DMS53 treated with DMSO at 0.1 percent for 48 hours (cell line): ENCODE data around the gene SYTL2.

Source experiments
- DNase-seq: peaks from one replicate; lab custom pipeline; 2025; ENCODE audit not compliant: unreplicated experiment; lab: John Stamatoyannopoulos, UW

SYTL2 gene

DNA sequence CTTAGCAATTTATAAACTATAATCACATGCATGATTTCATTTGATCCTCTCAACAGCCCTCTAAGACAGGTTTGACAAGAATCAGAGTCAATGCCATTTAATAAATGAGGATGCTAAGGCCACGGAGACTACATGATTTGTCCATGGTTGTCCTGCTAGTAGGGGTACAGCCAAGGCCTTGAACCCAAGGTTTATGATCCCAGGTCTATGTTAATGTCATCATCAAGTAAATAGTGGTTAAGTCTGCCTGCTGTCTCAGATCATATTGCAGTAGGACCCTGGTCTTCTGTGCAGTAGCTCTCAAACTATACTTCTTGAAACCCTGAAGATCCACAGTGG is 17.7 kb upstream of the SYTL2 start:
- DNase-seq, result no peak

DNA sequence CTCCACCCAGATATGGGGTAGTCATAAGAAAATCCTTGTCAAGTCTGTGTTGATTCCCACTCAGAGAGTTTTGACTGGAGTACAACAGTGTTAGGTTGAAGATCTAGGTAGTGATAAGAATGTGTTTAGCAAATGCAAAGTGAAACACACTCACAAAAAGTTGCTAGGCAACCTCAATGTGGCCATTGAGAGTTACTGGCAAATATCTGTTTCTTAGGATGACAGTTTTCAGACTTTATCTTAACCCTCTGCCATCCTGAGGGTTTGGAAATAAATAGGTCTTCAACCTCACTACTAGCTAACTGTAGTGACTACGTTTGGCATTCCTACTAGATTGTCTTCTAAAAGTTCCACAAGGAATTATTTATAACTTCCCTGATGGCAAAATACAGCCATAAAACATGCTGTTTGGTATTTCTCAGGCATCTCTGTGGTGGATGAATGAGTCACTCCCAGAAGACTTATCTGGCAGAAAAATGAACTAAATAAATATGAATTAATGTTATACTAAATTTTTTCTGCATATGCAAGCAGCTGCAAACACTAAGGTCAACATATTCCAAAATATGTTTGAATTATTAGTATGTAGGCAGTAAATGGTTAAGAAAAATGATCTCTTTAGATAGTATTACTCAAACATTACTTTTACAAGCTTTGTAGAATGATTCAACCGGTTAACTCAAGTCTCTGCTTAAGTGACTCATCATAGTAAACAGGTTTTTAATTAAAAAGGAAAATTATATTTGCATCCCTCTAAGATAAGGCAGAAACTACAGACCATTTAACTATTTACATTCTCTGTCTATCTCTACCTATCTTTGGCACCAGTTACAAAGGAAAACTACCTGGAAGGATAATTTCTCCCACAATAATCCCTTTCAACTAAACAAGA is 17.1 kb upstream of the SYTL2 start:
- peak; percentile 86 for DNase-seq

DNA sequence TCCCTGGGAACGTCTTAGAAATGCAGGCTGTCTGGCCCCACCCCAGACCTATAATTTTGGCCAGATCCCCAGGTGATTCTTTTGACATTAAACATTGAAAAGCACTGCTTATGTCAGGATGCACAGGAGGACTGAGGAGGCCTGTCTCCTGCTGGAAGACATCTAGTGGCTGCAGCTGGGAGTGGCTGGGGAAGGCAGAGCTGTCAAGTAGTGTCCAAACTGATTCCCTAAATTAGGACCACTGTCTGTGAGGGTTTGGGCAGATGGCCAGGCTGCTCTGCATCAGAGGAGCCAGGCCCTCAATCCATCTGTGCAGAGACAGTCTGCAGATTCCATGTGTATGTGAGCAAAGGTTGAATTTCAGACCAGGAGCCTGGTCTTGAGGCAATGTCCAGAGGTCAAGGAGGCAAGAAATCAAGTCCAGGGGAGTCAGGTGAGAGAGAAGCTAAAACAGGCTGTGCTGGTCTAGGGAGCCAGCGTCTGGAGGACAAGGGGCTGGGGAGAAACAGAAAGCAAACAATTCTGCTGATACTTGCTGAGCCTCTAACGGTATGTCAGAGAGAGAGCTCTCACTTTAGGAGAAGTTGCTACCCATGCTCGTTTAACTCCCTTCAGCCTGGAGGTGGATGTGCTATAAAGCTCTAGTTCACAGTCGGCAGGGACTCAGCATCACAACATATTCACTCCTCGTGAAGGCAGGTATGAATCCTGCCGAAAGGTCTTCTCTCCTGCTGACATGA is 15.3 kb upstream of the SYTL2 start:
- peak; percentile 42 for DNase-seq

DNA sequence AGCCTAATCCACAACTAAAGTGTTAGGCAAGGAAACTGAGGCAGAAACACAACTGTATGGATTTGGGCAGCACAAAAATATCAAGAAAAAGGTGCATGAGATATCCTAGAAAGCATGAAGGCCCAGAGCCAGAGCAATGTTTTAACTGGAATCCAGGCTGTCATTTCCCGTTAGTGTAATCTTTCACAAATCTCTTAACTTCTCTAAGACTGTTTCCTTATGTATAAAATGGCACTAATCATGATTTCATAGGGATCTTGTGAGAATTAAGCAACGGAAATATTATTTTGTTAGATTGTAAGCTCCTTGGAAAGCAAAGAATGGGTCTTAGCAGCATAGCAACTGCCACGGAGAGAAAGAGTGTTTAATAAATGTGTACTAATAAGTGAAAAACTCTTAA is 14.7 kb upstream of the SYTL2 start:
- no peak for DNase-seq

DNA sequence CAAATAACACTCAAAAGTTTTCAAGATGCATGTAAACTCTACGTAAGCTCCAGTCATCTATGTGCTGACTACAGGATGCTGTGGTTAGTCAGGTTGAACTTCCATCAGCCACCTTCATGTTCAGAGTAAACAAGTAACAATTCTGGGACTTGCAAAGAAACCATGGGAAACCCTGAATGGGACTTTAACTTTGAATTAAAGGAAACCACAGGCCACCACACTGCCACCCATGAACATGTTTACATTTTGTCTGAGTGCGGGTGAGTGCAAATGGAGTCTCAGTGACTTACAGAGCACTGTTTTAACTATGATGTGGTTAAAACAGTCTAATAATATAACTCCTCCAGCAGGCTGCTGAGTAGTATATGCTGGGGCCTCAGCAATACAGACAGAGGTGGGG is 12.9 kb upstream of the SYTL2 start:
- DNase-seq, result no peak

DNA sequence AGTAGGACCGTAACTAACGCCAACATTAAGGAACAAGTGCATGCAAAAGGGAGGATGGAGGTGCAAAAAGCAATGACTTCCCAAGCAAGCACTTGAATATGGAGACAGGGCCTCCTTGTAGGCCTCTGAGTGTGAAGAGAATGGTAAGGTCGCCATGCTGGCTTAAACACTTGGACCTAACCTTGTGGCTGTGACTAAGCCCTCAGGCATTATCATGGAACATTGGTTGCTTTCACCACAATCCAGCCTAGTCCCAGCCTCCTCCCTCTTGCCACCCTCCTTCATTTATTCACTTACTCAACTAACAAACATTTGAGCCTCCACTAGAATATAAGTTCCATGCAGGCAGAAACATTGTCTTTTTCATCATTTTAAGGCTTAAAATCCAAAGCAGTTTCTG is 11.9 kb upstream of the SYTL2 start:
- DNase-seq, result no peak

DNA sequence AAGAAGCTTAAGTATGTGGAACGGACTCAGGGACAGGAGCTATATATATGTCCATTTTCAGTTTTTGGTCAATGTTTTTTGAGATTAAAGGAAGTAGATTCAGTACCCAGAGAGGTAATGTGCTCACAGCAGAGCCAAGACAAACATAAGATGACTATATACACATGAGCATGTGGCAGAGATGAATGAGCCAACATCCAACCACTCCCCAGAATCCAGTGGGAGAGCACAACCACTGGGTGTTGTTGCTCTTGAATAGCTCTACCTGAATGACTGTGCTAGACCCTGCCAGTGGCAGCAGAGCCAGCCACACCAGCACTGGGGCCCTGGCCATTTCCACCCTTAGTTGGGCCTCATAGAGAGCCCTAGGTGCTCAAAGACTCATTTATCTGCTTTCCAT is 10.7 kb upstream of the SYTL2 start:
- DNase-seq, result peak; percentile 56

DNA sequence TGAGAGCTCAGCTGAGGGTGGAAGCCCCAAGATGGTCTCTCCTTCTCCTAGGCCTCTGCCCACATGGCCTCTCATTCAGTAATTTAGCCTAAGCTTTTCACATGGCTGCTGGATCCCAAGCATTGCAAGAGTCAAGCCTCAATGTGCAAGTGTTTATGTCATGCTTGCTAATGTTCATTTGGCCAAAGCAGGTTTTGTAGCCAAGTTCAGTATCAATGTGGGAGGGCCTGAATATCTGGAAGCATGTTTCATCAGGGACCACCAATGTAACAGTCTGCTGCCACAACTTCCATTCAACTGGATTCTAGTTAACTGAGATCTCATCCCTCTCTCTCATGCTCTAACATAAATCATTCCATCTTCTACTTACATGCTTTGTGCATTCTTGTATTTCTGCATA is 8.5 kb upstream of the SYTL2 start:
- DNase-seq, result no peak

DNA sequence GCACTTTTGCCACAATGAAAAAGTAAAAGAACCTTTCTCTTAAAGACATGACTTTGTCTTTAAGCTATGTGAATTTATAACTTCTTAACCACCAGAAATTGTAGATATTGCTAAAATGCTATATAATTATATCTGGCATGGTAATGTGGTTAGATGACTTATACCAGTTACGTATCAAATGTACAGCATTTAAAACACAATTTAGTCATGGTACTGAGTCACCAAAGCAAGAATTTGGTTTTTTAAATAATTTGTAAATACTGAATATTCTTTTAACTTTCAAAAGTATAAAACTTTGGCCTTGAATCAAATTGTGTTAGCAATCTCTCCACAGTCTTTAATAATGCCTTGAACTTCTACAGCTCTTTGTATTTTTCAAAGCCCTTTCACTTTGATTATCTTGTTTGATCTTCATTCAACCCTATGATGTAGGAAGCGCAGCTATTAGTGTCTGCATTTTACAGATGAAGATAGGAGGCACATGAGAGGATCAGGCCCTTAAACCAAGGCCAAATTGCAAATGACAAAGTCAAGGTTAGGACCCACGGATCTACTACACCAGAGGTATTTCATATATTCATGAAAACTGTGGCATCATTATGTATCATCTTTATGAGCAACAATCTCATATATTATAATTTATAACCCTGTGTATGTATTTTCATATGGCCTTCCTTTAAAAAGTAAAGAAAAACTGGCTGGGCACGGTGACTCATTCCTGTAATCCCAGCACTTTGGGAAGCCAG is 4.4 kb upstream of the SYTL2 start:
- DNase-seq, result no peak

DNA sequence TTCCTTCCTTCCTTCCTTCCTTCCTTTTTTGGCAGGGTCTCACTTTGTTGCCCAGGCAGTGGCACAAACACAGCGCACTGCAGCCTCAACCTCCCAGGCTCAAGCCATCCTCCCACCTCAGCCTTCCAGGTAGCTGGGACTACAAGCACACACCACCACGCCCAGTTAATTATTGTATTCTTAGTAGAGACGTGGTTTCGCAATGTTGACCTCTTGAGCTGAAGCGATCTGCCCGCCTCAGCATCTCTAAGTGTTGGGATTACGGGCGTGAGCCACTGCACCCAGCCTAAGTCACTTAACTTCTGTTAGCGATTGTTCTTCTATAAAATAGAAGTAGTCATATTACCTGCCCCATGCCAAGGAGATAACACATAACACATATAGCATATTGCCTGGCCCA is 2.8 kb upstream of the SYTL2 start:
- no peak for DNase-seq

DNA sequence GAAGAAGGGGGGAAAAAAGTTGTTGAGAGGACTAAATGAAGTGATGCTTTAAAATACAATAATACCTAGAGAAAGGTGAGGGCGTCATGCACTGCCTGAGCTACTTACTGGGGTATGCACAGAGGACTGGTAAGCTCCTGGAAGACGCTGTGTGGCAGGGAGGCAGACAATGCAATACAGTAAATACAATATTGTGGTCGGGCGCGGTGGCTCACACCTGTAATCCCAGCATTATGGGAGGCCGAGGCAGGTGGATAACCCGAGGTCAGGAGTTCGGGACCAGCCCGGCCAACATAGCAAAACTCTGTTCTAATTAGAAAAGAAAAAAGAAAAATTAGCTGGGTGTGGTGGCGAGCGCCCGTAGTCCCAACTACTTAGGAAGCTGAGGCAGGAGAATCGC is 683 bp upstream of the SYTL2 start:
- no peak for DNase-seq

DNA sequence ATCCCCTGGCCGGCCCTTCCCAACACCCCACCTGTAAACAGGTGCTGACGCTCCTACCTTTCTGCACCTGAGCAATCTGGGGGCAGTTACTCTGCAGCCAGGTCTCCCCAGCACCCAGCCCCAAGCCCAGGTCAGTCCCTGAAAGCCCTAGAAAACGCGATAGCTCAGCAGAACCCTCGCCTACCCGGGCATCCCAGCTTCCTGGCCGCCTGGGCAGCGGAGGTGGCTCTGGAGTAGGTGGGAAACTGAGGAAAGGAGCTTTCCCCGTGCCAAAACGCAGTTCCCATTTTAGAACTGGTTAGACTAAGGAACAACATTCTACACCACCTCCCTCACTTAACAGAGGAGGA is 445 bp downstream of the SYTL2 start:
- DNase-seq, result no peak

DNA sequence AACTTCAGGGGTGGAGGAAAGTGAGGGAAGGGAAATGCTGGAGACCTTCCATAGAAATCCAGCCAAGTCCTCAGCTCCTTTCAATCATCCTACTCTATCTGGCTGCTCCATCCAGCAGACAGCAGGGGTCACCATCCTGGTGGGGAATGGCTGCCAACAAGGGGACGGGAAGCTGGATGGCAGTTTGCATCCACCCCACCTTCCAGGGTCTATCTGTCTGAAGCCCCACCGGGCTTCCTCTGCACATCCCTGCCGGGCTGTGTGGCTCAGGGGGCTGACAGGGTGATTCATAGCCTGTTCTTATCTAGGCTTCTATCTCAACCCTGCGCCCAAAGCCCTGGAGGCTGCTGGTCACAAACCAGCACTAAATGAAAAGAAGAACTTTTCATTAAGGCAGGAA is 1.1 kb downstream of the SYTL2 start:
- no peak for DNase-seq

DNA sequence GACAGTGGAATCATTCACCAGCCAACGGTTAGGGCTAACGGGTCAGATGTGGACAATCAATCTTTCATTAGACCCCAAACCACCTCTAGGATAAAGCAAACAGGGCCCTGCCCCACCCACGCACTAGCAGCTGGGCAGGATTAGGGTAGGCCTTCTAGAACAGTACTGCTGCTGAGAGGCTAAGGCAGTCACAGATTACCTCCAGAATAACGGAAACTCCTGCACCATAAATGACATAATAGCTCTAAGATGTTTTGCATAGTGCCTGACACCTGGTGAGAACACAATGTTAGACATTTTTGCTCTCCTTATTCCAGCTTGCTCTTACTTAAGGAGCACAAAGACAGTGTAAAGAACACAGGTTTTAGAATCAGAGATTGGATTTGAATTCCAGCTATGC is 1.8 kb downstream of the SYTL2 start:
- no peak for DNase-seq

DNA sequence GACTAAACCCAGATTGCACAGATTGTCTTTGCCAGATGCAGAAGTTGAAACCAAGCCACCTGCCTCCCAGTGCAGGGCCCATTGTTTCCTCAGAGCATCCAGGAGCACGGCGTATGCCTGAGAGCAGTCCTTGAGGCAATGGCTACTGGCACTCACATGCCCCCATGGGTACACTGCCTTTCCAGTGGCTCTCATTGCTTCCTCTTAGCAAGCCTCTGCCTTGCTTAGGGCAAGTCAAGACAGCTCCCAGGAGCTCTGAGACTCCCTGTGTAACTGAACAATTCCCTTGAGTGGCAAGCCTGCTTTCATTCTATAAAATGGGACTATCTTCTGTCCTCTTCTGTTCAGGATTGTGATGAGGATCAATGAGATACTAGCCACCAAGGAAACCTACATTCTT is 4.1 kb downstream of the SYTL2 start:
- DNase-seq, result no peak

DNA sequence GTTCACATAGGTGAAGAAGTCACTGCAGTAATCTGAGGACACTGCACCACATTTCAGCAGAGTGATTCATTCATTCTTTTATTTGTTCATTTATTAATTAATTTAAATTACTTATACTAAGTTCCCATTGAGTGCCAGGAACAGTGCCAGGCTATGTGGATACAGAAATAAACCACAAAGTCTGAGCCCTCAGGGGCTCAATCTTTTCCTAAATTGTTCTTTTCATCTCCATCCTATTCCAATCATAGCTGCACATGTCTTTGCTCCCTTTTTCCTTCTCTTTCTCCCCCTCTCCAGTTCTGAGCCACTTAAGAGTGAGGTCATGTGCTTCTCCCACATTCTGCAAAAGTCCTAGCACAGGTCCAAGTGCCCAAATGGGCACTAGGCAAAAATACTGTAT is 4.9 kb downstream of the SYTL2 start:
- DNase-seq, result no peak

DNA sequence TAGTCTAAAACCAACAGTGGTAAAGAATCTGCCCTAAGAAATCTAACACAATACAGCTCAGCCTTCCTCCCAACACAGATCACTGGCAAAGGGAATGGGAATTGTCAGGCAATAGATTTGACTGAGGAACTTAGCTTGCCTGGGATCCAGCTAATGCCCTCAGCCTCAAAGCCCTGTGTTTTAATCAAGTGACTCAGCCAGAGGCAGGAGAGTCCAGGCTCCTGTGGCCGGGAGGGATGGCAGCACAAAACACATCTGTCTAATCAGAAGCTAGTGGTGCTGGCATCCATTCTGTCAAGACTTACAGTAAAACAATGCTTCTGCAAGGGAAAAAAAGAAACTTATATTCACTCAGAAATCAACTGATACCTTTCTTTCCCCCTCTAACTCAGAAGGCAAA is 5.6 kb downstream of the SYTL2 start:
- no peak for DNase-seq

DNA sequence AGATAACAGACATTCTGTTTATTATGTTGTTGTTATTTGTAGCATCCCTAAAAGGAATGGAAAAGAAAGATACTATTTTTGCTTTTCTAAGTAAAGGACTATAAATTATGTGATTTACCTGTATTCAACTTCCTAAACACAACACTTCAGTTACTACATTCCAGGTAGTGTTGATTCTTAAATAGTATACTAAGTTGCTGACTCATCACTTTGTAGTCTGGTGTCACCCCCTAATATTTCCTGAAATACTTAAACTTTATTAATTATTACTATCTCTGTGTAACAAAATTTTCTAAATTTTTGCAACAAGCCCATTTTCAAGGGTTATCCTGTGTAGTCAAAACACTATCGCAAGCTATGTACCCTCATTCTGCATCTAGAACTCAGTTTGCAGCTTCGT is 7.0 kb downstream of the SYTL2 start:
- no peak for DNase-seq

DNA sequence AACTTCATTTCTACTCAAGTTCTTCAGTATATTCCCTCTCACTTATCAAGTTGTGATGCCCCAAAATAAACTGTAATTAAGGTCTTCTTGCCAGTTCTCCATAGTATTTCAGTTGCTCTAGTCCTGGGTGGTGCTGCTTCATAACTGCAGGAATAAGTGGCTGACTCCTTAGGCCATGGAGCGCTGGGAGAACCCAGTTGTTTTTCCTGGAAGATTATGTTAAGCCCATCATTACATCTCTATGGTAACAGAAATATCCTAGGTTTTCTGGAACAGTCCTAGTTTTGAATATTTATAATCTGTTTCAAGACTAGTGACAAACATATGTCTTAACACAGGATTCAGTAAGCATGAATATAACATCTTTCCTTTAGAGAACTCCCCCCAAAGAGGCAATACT is 7.6 kb downstream of the SYTL2 start:
- no peak for DNase-seq

DNA sequence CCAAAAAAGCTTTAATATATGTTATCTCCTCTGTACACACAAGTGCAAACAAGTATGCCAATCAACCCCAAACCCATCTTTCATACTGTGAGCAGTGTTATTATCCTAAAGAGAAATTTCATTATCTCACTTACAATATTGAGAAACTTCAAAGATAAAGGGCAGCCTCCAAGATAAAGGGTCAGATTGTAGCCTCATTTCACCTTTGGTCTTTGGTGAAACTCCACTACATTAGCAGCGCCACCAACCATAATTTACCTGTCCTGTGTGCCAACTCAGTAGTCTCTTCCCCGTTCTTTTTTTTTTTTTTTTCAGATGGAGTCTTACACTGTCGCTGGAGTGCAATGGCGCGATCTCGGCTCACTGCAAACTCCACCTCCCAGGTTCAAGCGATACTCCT is 9.4 kb downstream of the SYTL2 start:
- no peak for DNase-seq

DNA sequence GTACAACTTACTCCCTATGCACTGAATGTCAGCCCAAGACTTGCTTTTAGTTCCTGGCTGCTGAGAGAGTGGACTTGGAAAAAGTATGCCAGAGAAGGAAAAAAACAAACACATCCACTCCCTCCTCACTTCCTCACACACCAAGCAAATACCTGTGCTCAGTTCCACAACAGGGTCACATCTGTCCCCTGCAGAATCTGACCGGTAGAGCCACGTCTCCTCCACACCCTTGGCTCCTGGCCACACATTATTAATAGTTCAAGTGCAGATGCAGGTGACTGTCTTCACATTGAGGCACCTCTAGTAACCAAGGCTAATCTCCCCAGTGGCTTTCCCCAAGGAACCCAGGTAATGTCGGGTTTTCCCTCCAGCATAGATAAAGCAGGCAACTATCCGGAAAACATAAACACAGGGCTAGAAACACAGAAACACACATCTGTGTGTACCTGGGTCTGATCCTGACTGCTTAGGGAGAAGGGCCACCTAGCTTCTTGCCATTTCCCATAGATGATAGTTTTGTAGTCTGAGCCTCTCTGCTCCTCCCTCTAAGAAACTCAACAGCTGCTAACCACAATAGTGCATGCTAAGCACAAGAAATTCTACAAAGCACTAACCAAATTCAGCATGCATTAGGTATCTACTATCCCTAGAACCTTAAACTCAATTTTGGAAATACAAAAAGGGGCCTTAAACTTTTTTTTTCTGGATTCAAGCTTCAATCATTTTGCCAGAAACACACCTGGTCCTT is 10.2 kb downstream of the SYTL2 start:
- no peak for DNase-seq
